Sigmoid colon (tissue), 7 donors: ENCODE measurements around the gene SMYD3. TPM values are rescaled to one million over a fixed set of nuclear protein-coding genes. Genes with fewer than 3 reads are reported as not detected.

ENCODE experiments used
- DNase-seq: peaks from one replicate; pipeline ENCODE4 v3.0.0-alpha.2; 2019
- H3K27ac ChIP-seq, 4 donors: fragments of 200-600 bp; sonication (generic); one replicate each; pipeline ENCODE4 v1.5.1; 2016 to 2019; ENCODE audit warnings: mild to moderate bottlenecking in 1 of 4
- H3K27me3 ChIP-seq, 3 donors: fragments of 200-600 bp; sonication (generic); one replicate each; pipeline ENCODE4 v1.5.1; 2019; ENCODE audit warnings: mild to moderate bottlenecking in 1 of 3
- H3K36me3 ChIP-seq, 4 donors: fragments of 200-600 bp; sonication (generic); one replicate each; pipeline ENCODE4 v1.5.1; 2016 to 2019
- H3K4me1 ChIP-seq, 4 donors: fragments of 200-600 bp; sonication (generic); one replicate each; pipeline ENCODE4 v1.5.1; 2017 to 2019
- H3K4me3 ChIP-seq, 4 donors: fragments of 200-600 bp; sonication (generic); one replicate each; pipeline ENCODE4 v1.5.1; 2017 to 2019; ENCODE audit warnings: mild to moderate bottlenecking in 2 of 4, moderate library complexity in 1 of 4
- H3K9me3 ChIP-seq, 4 donors: fragments of 200-600 bp in 3 of 4; sonication (generic) in 3 of 4; one replicate each; pipeline versions ENCODE4 v1.5.1 to v1.6.1; 2013 to 2019
- CTCF ChIP-seq, 4 experiments: fragments of 450-650 bp in 3 of 4; fragments of 200-600 bp in 1 of 4; IDR thresholded peaks; one replicate each; pipeline ENCODE4 v1.5.1; 2016 to 2019; ENCODE audit warnings: antibody characterized with exemption in 4 of 4, mild to moderate bottlenecking in 3 of 4, moderate library complexity in 2 of 4
- EP300 ChIP-seq, 4 donors: sonication (generic); formaldehyde crosslinking; IDR thresholded peaks; one replicate each; pipeline ENCODE4 v1.6.1; 2017; ENCODE audit warnings: antibody characterized with exemption in 4 of 4
- POLR2A ChIP-seq, 2 donors: fragments of 450-650 bp; IDR thresholded peaks; one replicate each; pipeline ENCODE4 v1.6.1; 2016; ENCODE audit warnings: antibody characterized with exemption in 2 of 2, mild to moderate bottlenecking in 2 of 2, moderate library complexity in 2 of 2
- POLR2AphosphoS5 ChIP-seq, 4 donors: sonication (generic); formaldehyde crosslinking; IDR thresholded peaks; one replicate each; pipeline ENCODE4 v1.6.1; 2017; ENCODE audit warnings: antibody characterized with exemption in 4 of 4
- WGBS, 2 donors: extraction: QIAGEN DNeasy Blood & Tissue Kit; methylation state at CpG; one replicate each; pipeline ENCODE4 v1.1.7; 2013; 5-methylcytosine and 5-hydroxymethylcytosine counted together
- intact Hi-C: fragments of 100-400 bp; cut with DNase I; formaldehyde crosslinking; loops from one replicate; pipeline ENCODE4 v1.15.1; 2023
- polyA plus RNA-seq, 3 donors: library from polyadenylated mRNA; stranded (reverse); fragments of 200-250 nt; gene quantifications; one replicate each; pipeline ENCODE4 v1.2.3, GENCODE V29; 2013
- total RNA-seq, 4 donors: library from RNA; depleted of rRNA; stranded (reverse); fragments of >200 nt; gene quantifications; one replicate each; pipeline ENCODE4 v1.1.0, GENCODE V29; 2016
- donor health status: healthy with polysubstance abuse.
- donor health status: Bipolar disorder and iron deficiency.
- donor health status: healthy.

Gene SMYD3
- total and polyA plus RNA-seq, 7 donors = 8.7 to 23.8 (median 17.1) TPM

DNA sequence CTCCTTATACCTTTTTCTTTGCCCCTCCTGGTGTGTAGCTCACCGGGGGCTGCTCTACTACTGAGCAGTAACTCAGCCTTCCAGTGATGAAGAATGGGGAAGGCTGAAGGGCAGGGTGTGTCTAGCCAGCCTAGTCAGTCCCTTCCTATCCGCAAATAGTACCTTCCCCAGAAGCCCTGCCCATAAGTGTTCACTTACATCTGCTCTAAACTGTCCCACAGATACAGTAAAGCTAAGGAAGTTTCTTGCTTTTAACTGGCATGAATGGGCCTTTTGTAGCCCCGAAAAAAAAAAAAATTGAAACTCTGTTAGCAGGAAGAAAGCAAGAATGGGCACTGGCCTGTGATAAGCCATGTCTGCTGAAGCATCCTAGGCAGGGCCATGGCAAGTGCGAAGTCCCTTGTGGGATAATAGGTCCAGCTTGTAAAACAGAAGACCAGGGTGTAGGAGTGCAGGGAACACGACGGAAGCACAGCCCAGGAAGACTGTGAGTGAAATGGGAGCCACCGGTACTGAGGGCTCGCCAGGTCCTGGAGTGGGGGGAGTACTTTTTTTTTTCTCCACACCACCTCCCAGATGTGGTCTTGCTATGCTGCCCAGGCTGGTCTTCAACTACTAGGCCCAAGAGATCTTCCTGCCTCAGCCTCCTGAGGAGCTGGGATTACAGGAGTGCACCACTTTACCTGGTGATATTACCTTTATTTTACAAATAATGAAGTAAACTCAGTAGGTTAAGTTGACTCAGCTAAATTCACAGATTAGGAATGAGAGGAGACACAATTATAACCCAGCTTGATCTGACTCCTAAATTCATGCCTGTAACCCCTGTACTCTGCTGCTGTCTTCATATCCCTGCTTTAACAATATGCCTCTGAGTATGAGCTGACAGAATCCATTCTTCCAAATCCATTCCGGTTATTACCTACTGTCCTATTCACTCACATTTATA is 347.5 kb downstream of the SMYD3 start:
- no peak overlapping the region for H3K4me3 ChIP-seq
- 55 to 85% methylated on average over 9 of the region's 9 CpGs for WGBS, 2 donors
- TF ChIP-seq POLR2A (IDR thresholded peaks at IDR 0.05) (no peak), CTCF (IDR thresholded peaks at IDR 0.05) (no peak), POLR2AphosphoS5 (IDR thresholded peaks at IDR 0.05) (no peak), EP300 (IDR thresholded peaks at IDR 0.05) (no peak)
- no peaks in the 10 kb centered on the region for H3K36me3 ChIP-seq
- peaks cover 0 to 8% (median 4%) of the 10 kb centered on the region in 4 donors for H3K4me1 ChIP-seq
- DNase-seq = no peak
- no peaks in the 10 kb centered on the region for H3K27me3 ChIP-seq
- H3K27ac ChIP-seq = no peak overlapping the region
- no peaks in the 10 kb centered on the region for H3K9me3 ChIP-seq
- intact Hi-C loops = no loop called here

DNA sequence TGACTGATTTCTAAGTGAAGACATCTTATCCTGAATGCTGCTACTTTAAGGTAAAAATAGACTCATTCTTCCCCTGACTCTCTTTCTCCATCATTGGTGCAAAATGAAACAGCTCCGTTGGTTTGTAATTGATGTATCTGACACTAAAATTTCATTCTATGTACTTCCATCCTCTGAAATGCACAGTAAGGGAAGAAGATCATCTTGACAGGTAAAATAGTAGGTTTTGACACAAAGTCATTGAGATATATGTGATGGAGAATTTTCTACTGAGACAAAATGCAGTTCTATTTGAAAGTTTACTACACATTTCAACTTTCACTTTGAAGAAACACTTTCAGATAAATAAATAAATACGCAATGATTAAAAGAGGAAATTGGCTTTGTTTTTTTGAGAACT is 348.9 kb downstream of the SMYD3 start:
- Histone ChIP-seq H3K36me3 (no peaks in the 10 kb centered on the region), H3K9me3 (no peaks in the 10 kb centered on the region), H3K4me3 (no peak overlapping the region), H3K4me1 (peaks cover 0 to 8% (median 4%) of the 10 kb centered on the region in 4 donors), H3K27me3 (no peaks in the 10 kb centered on the region), H3K27ac (no peak overlapping the region)
- DNase-seq = no peak
- 82 to 93% methylated on average over 2 of the region's 2 CpGs for WGBS, 2 donors
- no peak for TF ChIP-seq POLR2AphosphoS5 (IDR thresholded peaks at IDR 0.05)
- intact Hi-C loops = no loop called here

DNA sequence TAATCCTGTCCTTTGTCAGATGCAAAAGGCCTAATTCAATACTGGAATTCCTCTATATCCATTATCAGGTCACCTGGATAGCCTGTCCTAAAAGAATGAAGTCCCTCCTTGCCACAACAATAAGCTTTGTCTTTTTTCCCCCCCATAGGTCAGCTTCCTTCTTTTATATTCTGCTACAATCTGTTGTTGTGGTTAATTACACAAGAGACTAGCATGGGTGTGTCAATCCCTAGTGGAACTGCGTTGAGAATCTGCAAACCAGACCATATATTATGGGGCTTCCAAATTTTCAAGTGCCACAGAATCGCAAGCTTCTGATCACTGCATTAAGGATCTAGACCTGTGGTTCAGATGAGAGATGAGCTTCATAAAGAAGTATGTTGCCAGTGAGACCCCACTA is 349.6 kb downstream of the SMYD3 start:
- no peaks in the 10 kb centered on the region for H3K27me3 ChIP-seq
- no peak overlapping the region for H3K4me3 ChIP-seq
- peaks cover 0 to 8% (median 4%) of the 10 kb centered on the region in 4 donors for H3K4me1 ChIP-seq
- 56 to 63% methylated on average over 2 of the region's 2 CpGs for WGBS, 2 donors
- H3K36me3 ChIP-seq = no peaks in the 10 kb centered on the region
- no peak for DNase-seq
- intact Hi-C loops = no loop called here
- no peak overlapping the region for H3K27ac ChIP-seq
- no peaks in the 10 kb centered on the region for H3K9me3 ChIP-seq
- TF ChIP-seq CTCF (IDR thresholded peaks at IDR 0.05) = no peak

GRCh38 chr1:246156847-246157246 is 350.2 kb downstream of the SMYD3 start:
- 96 to 97% methylated on average over 12 of the region's 12 CpGs for WGBS, 2 donors
- no peak for TF ChIP-seq POLR2A (IDR thresholded peaks at IDR 0.05)
- no peak for TF ChIP-seq POLR2AphosphoS5 (IDR thresholded peaks at IDR 0.05)
- no peak for TF ChIP-seq EP300 (IDR thresholded peaks at IDR 0.05)
- TF ChIP-seq CTCF (IDR thresholded peaks at IDR 0.05) = no peak

GRCh38 chr1:246155923-246156322 is 351.2 kb downstream of the SMYD3 start:
- Histone ChIP-seq H3K4me1 (peaks cover 0 to 8% (median 4%) of the 10 kb centered on the region in 4 donors), H3K4me3 (no peak overlapping the region), H3K27ac (no peak overlapping the region), H3K9me3 (no peaks in the 10 kb centered on the region), H3K27me3 (no peaks in the 10 kb centered on the region), H3K36me3 (no peaks in the 10 kb centered on the region)
- intact Hi-C loops = no loop called here
- 85 to 90% methylated on average over 4 of the region's 4 CpGs for WGBS, 2 donors
- TF ChIP-seq EP300 (IDR thresholded peaks at IDR 0.05) = no peak
- TF ChIP-seq POLR2AphosphoS5 (IDR thresholded peaks at IDR 0.05) = no peak
- no peak for TF ChIP-seq POLR2A (IDR thresholded peaks at IDR 0.05)
- no peak for TF ChIP-seq CTCF (IDR thresholded peaks at IDR 0.05)
- DNase-seq = no peak

More at GRCh38 chr1:246156847-246157246, 350.2 kb downstream of the SMYD3 start:
- DNase-seq = no peak
- Histone ChIP-seq H3K36me3 (no peaks in the 10 kb centered on the region), H3K4me1 (peaks cover 0 to 8% (median 4%) of the 10 kb centered on the region in 4 donors), H3K27ac (no peak overlapping the region), H3K4me3 (no peak overlapping the region), H3K9me3 (no peaks in the 10 kb centered on the region), H3K27me3 (no peaks in the 10 kb centered on the region)
- intact Hi-C loops = no loop called here
